Hepatocyte (in vitro differentiated cells): ENCODE measurements around the gene CTSD. TPM values are rescaled to one million over a fixed set of nuclear protein-coding genes. Genes with fewer than 3 reads are reported as not detected.

Experiments
- DNase-seq: peaks from one replicate; pipeline ENCODE4 v3.0.0-alpha.2; 2016; ENCODE audit warnings: low spot score
- H2AFZ ChIP-seq: fragments of 200-600 bp; sonication (generic); 2 replicates; pipeline ENCODE4 v1.6.0; 2016; ENCODE audit warnings: antibody characterized with exemption, mild to moderate bottlenecking
- H3K27ac ChIP-seq: fragments of 200-600 bp; sonication (generic); 2 replicates; pipeline ENCODE4 v1.5.1; 2016; ENCODE audit warnings: mild to moderate bottlenecking
- H3K27me3 ChIP-seq: fragments of 200-600 bp; sonication (generic); 2 replicates; pipeline ENCODE4 v1.6.1; 2016
- H3K36me3 ChIP-seq: fragments of 200-600 bp; sonication (generic); replicated peaks from 2 replicates; pipeline ENCODE4 v1.5.1; 2016; ENCODE audit warnings: low read depth; ENCODE audit not compliant: insufficient read depth
- H3K4me1 ChIP-seq: fragments of 200-600 bp; sonication (generic); 2 replicates; pipeline ENCODE4 v1.5.1; 2016; ENCODE audit warnings: mild to moderate bottlenecking, moderate library complexity; ENCODE audit not compliant: insufficient read depth
- H3K4me2 ChIP-seq: fragments of 200-600 bp; sonication (generic); 2 replicates; pipeline ENCODE4 v1.6.0; 2016
- H3K4me3 ChIP-seq: fragments of 200-600 bp; sonication (generic); 2 replicates; pipeline ENCODE4 v1.5.1; 2016; ENCODE audit warnings: mild to moderate bottlenecking
- H3K79me2 ChIP-seq: fragments of 200-600 bp; sonication (generic); 2 replicates; pipeline ENCODE4 v1.6.0; 2017; ENCODE audit warnings: mild to moderate bottlenecking
- H3K9me2 ChIP-seq: fragments of 200-600 bp; sonication (generic); replicated peaks from 2 replicates; pipeline ENCODE4 v1.6.0; 2017; ENCODE audit warnings: mild to moderate bottlenecking; ENCODE audit not compliant: insufficient read depth
- H3K9me3 ChIP-seq: fragments of 200-600 bp; sonication (generic); 2 replicates; pipeline ENCODE4 v1.5.1; 2016; ENCODE audit warnings: low read depth, mild to moderate bottlenecking
- H4K20me1 ChIP-seq: fragments of 200-600 bp; sonication (generic); 2 replicates; pipeline ENCODE4 v1.6.0; 2016; ENCODE audit warnings: mild to moderate bottlenecking; ENCODE audit not compliant: insufficient read depth, poor library complexity, severe bottlenecking
- EZH2 ChIP-seq: fragments of 200-600 bp; sonication (generic); IDR thresholded peaks from 2 replicates; pipeline ENCODE4 v1.6.1; 2016; ENCODE audit warnings: antibody characterized with exemption, mild to moderate bottlenecking, borderline replicate concordance
- EZH2phosphoT487 ChIP-seq: fragments of 200-600 bp; sonication (generic); IDR thresholded peaks from one replicate; pipeline ENCODE4 v1.6.1; 2018; ENCODE audit warnings: antibody characterized with exemption, mild to moderate bottlenecking, low read depth, moderate library complexity; ENCODE audit not compliant: unreplicated experiment, severe bottlenecking
- WGBS: methylation state at CpG from one replicate; pipeline ENCODE4 v1.1.6; 2016; ENCODE audit warnings: low lambda C conversion rate; ENCODE audit errors: missing lambda C conversion rate; 5-methylcytosine and 5-hydroxymethylcytosine counted together
- polyA plus RNA-seq: library from polyadenylated mRNA; unstranded; fragments of >200 nt; fragmentation: Nextera tagmentation; extraction: Ambion mirVana; gene quantifications from 2 replicates; pipeline ENCODE4 v1.2.1, GENCODE V29; 2016
- total RNA-seq: library from RNA; depleted of rRNA; stranded (reverse); fragments of >200 nt; gene quantifications from 2 replicates; pipeline ENCODE4 v1.2.3, GENCODE V29; 2014
- TF ChIP-seq, protein P1 (sequence below): fragments of 200-600 bp; sonication (generic); IDR thresholded peaks from 2 replicates; pipeline ENCODE4 v1.5.1; 2016; ENCODE audit warnings: antibody characterized with exemption, mild to moderate bottlenecking; ENCODE audit not compliant: poor library complexity

Gene CTSD
- total and polyA plus RNA-seq, 2 experiments from 2014 or later, result 562 to 1,283 TPM

DNA sequence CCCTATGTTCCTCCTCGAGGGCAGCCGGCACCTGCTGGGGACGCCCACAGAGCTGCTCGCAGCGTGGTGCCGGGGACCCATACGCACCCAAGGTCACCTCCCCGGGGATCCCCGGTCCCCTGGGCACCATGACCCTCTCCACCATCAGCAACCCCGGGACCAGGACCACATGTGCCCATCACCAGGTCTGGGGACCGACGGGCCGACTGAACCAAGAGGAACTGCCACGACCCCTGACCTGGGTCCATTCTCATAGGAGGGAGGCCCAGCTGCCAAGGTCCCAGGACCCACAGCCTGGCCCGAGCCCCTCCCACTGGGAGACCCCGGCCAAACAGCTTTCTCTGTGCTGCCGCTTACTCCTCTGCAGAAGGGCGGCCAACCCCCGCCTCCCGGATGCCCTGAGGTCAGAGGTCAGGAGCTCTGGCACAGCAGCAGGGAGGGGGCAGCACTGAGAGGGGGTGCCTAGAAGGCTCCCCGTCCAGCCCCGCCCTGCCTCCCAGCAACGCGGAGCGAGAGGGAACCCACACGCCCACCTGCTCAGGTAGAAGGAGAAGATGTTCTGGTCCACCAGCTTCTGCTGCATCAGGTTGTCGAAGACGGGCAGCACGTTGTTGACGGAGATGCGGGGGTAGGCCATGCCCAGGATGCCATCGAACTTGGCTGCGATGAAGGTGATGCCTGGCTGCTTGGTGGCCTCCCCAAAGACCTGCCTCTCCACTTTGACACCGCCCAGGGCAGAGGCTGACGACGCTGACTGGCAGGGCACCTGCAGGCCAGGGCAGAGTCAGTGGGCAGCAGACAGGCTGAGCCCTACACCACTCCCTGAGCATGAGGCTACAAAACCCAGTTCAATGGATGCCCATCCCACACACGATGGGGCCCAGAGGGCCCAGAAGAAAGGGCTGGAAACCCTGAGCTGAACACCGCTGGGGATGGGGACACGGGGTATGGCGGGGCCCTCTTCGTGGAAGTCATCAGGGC is 6.6 kb downstream of the CTSD start:
- Histone ChIP-seq H3K27ac (no peak overlapping the region), H3K4me2 (no peak overlapping the region), H3K9me2 (no peaks in the 10 kb centered on the region), H3K79me2 (peaks cover 11% of the 10 kb centered on the region), H3K36me3 (no peaks in the 10 kb centered on the region), H3K27me3 (no peaks in the 10 kb centered on the region), H2AFZ (no peak overlapping the region), H3K4me3 (no peak overlapping the region), H3K4me1 (peaks cover under 1% of the 10 kb centered on the region), H4K20me1 (peaks cover 5% of the 10 kb centered on the region), H3K9me3 (no peaks in the 10 kb centered on the region)
- no peak for DNase-seq
- TF ChIP-seq, protein P1, sequence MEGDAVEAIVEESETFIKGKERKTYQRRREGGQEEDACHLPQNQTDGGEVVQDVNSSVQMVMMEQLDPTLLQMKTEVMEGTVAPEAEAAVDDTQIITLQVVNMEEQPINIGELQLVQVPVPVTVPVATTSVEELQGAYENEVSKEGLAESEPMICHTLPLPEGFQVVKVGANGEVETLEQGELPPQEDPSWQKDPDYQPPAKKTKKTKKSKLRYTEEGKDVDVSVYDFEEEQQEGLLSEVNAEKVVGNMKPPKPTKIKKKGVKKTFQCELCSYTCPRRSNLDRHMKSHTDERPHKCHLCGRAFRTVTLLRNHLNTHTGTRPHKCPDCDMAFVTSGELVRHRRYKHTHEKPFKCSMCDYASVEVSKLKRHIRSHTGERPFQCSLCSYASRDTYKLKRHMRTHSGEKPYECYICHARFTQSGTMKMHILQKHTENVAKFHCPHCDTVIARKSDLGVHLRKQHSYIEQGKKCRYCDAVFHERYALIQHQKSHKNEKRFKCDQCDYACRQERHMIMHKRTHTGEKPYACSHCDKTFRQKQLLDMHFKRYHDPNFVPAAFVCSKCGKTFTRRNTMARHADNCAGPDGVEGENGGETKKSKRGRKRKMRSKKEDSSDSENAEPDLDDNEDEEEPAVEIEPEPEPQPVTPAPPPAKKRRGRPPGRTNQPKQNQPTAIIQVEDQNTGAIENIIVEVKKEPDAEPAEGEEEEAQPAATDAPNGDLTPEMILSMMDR, result no peak
- TF ChIP-seq EZH2phosphoT487 (no peak), EZH2 (no peak)
- 95% methylated on average over 39 of the region's 41 CpGs for WGBS

DNA sequence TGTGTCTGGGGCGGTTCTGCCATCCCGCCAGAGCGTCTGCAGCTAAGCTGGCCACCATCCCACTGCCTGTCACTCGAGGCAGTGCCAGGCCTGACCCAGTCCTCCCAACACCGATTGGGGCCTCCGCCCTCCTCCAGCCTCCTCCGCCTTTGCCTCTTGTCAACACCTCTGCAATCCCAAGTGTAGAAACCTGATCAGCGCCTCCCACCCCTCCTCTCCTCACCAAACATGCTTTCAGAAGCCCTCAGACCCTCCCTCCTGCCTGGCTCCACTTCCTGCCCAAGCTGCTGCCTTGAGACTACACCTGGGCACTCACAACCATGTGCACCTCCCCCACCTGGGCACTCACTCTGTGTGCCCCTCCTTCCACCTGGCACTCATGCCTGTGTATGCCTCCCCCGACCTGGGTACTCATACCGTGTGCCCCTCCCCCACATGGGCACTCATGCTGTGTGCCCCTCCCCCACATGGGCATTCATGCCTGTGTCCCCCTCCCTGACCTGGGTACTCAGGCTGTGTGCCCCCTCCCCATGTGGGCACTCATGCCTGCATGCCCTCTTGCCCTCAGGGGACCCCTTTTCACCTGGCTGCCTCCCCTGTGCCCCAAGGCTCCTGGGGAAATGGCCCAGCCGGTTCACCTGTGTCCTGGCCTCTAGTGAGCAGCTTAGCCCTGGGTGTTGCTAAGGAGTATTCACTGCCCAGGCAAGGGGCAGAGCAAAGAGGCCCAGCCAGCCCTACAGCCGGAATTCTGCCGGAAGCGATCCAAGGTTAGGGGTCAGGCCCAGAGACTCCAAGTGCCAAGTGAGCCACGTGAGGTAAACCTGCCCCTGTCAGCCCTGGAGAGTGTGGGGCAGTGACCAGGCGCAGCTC is 7.8 kb downstream of the CTSD start:
- H3K4me2 ChIP-seq, result no peak overlapping the region
- TF ChIP-seq, protein P1, result no peak
- no peak for TF ChIP-seq EZH2phosphoT487
- TF ChIP-seq EZH2, result no peak
- no peaks in the 10 kb centered on the region for H3K27me3 ChIP-seq
- H4K20me1 ChIP-seq, result peaks cover 4% of the 10 kb centered on the region
- H3K4me1 ChIP-seq, result no peaks in the 10 kb centered on the region
- H3K36me3 ChIP-seq, result no peaks in the 10 kb centered on the region
- no peak overlapping the region for H2AFZ ChIP-seq
- DNase-seq, result no peak
- H3K4me3 ChIP-seq, result no peak overlapping the region
- H3K79me2 ChIP-seq, result peaks cover under 1% of the 10 kb centered on the region
- no peaks in the 10 kb centered on the region for H3K9me2 ChIP-seq
- H3K9me3 ChIP-seq, result no peaks in the 10 kb centered on the region
- H3K27ac ChIP-seq, result no peak overlapping the region
- 80% methylated on average over 13 of the region's 16 CpGs for WGBS

DNA sequence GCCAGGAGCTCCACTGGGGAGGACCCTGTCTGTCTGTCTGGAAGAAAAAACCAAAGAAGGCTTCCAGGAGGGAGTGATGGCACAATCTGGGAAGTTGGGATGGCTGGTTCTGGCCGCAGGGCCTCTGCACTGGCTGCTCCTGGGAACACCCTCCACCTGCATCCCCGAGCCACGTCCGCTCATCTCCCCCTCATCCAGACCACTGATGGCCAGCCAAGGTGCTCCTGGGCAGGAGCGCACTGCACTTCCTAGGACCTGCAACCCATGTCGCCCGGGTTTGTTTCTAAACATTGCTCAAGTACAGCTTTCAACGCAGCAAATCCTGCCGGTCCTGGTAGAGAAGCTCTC is 8.4 kb downstream of the CTSD start:
- 90% methylated on average over 9 of the region's 9 CpGs for WGBS
- Histone ChIP-seq H3K79me2 (no peaks in the 10 kb centered on the region), H3K9me3 (no peaks in the 10 kb centered on the region), H3K27ac (no peak overlapping the region), H3K4me1 (peaks cover 1% of the 10 kb centered on the region), H3K9me2 (no peaks in the 10 kb centered on the region), H4K20me1 (peaks cover 4% of the 10 kb centered on the region), H3K4me3 (no peak overlapping the region), H3K4me2 (no peak overlapping the region), H2AFZ (no peak overlapping the region), H3K27me3 (no peaks in the 10 kb centered on the region), H3K36me3 (no peaks in the 10 kb centered on the region)
- TF ChIP-seq, protein P1, result no peak
- TF ChIP-seq EZH2 (no peak), EZH2phosphoT487 (no peak)
- no peak for DNase-seq
